ENCODE measurements around the gene PLK4.

DNA sequence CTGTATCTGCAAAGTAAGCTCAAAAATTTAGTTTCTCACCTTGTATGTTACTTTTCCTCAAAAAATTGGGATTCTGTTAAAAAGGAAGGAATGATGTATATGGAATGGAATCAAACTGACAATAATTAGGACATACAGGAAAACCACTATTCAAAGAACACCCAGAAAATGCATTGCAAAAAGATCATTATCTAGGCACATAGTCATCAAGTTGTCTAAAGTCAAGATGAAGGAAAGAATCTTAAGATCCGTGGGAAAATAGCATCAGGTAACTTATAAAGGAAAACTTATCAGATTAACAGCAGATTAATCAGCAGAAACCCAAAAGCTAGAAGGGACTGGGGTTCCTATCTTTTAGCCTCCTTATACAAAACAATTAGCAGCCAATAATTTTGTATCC lies 23.1 kb upstream of the PLK4 start:
- TF ChIP-seq, protein P1, sequence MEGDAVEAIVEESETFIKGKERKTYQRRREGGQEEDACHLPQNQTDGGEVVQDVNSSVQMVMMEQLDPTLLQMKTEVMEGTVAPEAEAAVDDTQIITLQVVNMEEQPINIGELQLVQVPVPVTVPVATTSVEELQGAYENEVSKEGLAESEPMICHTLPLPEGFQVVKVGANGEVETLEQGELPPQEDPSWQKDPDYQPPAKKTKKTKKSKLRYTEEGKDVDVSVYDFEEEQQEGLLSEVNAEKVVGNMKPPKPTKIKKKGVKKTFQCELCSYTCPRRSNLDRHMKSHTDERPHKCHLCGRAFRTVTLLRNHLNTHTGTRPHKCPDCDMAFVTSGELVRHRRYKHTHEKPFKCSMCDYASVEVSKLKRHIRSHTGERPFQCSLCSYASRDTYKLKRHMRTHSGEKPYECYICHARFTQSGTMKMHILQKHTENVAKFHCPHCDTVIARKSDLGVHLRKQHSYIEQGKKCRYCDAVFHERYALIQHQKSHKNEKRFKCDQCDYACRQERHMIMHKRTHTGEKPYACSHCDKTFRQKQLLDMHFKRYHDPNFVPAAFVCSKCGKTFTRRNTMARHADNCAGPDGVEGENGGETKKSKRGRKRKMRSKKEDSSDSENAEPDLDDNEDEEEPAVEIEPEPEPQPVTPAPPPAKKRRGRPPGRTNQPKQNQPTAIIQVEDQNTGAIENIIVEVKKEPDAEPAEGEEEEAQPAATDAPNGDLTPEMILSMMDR (IDR thresholded peaks at IDR 0.05; ENCODE audit: low read depth, low read length), result no peak
- TF ChIP-seq POLR2A (IDR thresholded peaks at IDR 0.05; ENCODE audit: extremely low read depth, insufficient read length), result no peak
